SKM-1 treated with dmso at 0.1 percent for 144 hours (cell line): ENCODE data around the gene PCMT1.
"Not testable (repeated sequence)": the region's sequence is repeated elsewhere in the genome, so short reads cannot be mapped to it uniquely, and the experiment has no call there.

Experiments
- DNase-seq: peaks from one replicate; lab custom pipeline; 2025; ENCODE audit not compliant: unreplicated experiment; lab: John Stamatoyannopoulos, UW

Gene PCMT1

GRCh38 chr6:149813351-149813750 lies 63.8 kb downstream of the PCMT1 start:
- DNase-seq, result no peak

GRCh38 chr6:149815788-149816187 lies 66.2 kb downstream of the PCMT1 start:
- DNase-seq, result no peak

GRCh38 chr6:149820506-149820905 lies 71.0 kb downstream of the PCMT1 start:
- DNase-seq, result no peak

- no peak for DNase-seq
Measured at GRCh38 chr6:149821492-149821891, 72.0 kb downstream of the PCMT1 start.

- DNase-seq, result no peak
Measured at GRCh38 chr6:149823013-149823412, 73.5 kb downstream of the PCMT1 start.

- no peak for DNase-seq
Measured at GRCh38 chr6:149825292-149825691, 75.8 kb downstream of the PCMT1 start.

GRCh38 chr6:149830731-149831307 lies 81.3 kb downstream of the PCMT1 start:
- no peak for DNase-seq

GRCh38 chr6:149831308-149831820 lies 81.8 kb downstream of the PCMT1 start:
- DNase-seq, result no peak

- no peak for DNase-seq
Measured at GRCh38 chr6:149833651-149834050, 84.1 kb downstream of the PCMT1 start.

- peak; percentile 39 for DNase-seq
Measured at GRCh38 chr6:149834513-149835481, 85.3 kb downstream of the PCMT1 start.

GRCh38 chr6:149840345-149841075 lies 91.0 kb downstream of the PCMT1 start:
- no peak for DNase-seq

GRCh38 chr6:149842331-149842730 lies 92.8 kb downstream of the PCMT1 start:
- no peak for DNase-seq

GRCh38 chr6:149843051-149843633 lies 93.6 kb downstream of the PCMT1 start:
- no peak for DNase-seq

GRCh38 chr6:149844036-149844435 lies 94.5 kb downstream of the PCMT1 start:
- DNase-seq, result not testable (repeated sequence)

- no peak for DNase-seq
Measured at GRCh38 chr6:149844480-149844879, 94.9 kb downstream of the PCMT1 start.

GRCh38 chr6:149845549-149845948 lies 96.0 kb downstream of the PCMT1 start:
- no peak for DNase-seq

- no peak for DNase-seq
Measured at GRCh38 chr6:149846321-149846720, 96.8 kb downstream of the PCMT1 start.

- no peak for DNase-seq
Measured at GRCh38 chr6:149847939-149848267, 98.4 kb downstream of the PCMT1 start.

- not testable (repeated sequence) for DNase-seq
Measured at GRCh38 chr6:149848343-149848742, 98.8 kb downstream of the PCMT1 start.

GRCh38 chr6:149851461-149852110 lies 102.0 kb downstream of the PCMT1 start:
- DNase-seq, result no peak

GRCh38 chr6:149852180-149852579 lies 102.6 kb downstream of the PCMT1 start:
- no peak for DNase-seq
